HepG2 (cell line): ENCODE data around the gene HDGF. TPM values are rescaled to one million over a fixed set of nuclear protein-coding genes. Genes with fewer than 3 reads are reported as not detected.

Experiments
- ARID2 ChIP-seq: sonication (generic); formaldehyde crosslinking; IDR thresholded peaks from 2 replicates; pipeline ENCODE4 v1.8.1; 2022; ENCODE audit warnings: mild to moderate bottlenecking, missing genetic modification reagents, borderline replicate concordance
- ATM ChIP-seq: fragments of 450-650 bp; IDR thresholded peaks from 2 replicates; pipeline ENCODE4 v1.7.1; 2017; ENCODE audit warnings: mild to moderate bottlenecking, borderline replicate concordance
- CENPT ChIP-seq: sonication (generic); formaldehyde crosslinking; IDR thresholded peaks from 2 replicates; pipeline ENCODE4 v1.8.0; 2022; ENCODE audit warnings: low read depth, mild to moderate bottlenecking, moderate library complexity, missing genetic modification reagents
- CHD2 ChIP-seq: IDR thresholded peaks from 2 replicates; pipeline ENCODE4 v1.6.1; 2011; ENCODE audit warnings: low read depth, low read length, improper control_type of control experiment
- DNMT3B ChIP-seq: conservative IDR thresholded peaks from 2 replicates; pipeline ENCODE4 v1.6.1; 2016; ENCODE audit warnings: missing biosample characterization, control low read depth
- HMG20A ChIP-seq: IDR thresholded peaks from 2 replicates; pipeline ENCODE4 v1.6.1; 2016; ENCODE audit warnings: borderline replicate concordance
- HNRNPLL ChIP-seq: fragments of 200-400 bp; formaldehyde crosslinking; IDR thresholded peaks from 2 replicates; pipeline ENCODE4 v1.6.1; 2017; ENCODE audit warnings: mild to moderate bottlenecking, low read depth, low read length; ENCODE audit not compliant: poor library complexity, severe bottlenecking
- MXI1 ChIP-seq: IDR thresholded peaks from 3 replicates; pipeline ENCODE4 v1.6.1; 2012; ENCODE audit warnings: low read depth, low read length, inconsistent platforms, borderline replicate concordance
- PAF1 ChIP-seq: IDR thresholded peaks from 2 replicates; pipeline ENCODE4 v1.6.1; 2016; ENCODE audit warnings: missing genetic modification reagents, missing compliant biosample characterization
- SMC3 ChIP-seq: IDR thresholded peaks from 2 replicates; pipeline ENCODE4 v1.6.1; 2011; ENCODE audit warnings: low read length, improper control_type of control experiment
- SNAPC2 ChIP-seq: sonication (generic); formaldehyde crosslinking; IDR thresholded peaks from 2 replicates; pipeline ENCODE4 v1.8.1; 2022; ENCODE audit warnings: mild to moderate bottlenecking, missing genetic modification reagents
- U2AF1 ChIP-seq: fragments of 200-400 bp; formaldehyde crosslinking; optimal IDR thresholded peaks from 2 replicates; pipeline ENCODE3; 2017; ENCODE audit warnings: mild to moderate bottlenecking, low read depth, low read length
- YEATS2 ChIP-seq: sonication (generic); formaldehyde crosslinking; IDR thresholded peaks from 2 replicates; pipeline ENCODE4 v1.4.0; 2020; ENCODE audit warnings: missing genetic modification reagents, borderline replicate concordance
- ZNF205 ChIP-seq: IDR thresholded peaks from 2 replicates; pipeline ENCODE4 v1.6.1; 2018; ENCODE audit warnings: missing biosample characterization, missing genetic modification reagents
- ZNF484 ChIP-seq: sonication (generic); formaldehyde crosslinking; IDR thresholded peaks from 2 replicates; pipeline ENCODE4 v1.5.1; 2020; ENCODE audit warnings: mild to moderate bottlenecking, low read depth, missing genetic modification reagents, borderline replicate concordance
- ZNF549 ChIP-seq: sonication (generic); formaldehyde crosslinking; IDR thresholded peaks from 2 replicates; pipeline ENCODE4 v1.5.0; 2020; ENCODE audit warnings: missing genetic modification reagents
- ZNF557 ChIP-seq: sonication (generic); formaldehyde crosslinking; IDR thresholded peaks from 2 replicates; pipeline ENCODE4 v1.4.0; 2020; ENCODE audit warnings: missing genetic modification reagents
- ZNF558 ChIP-seq: sonication (generic); formaldehyde crosslinking; IDR thresholded peaks from 2 replicates; pipeline ENCODE4 v1.9.0; 2022; ENCODE audit warnings: mild to moderate bottlenecking, missing genetic modification reagents, borderline replicate concordance
- ZNF644 ChIP-seq: IDR thresholded peaks from 2 replicates; pipeline ENCODE4 v1.6.1; 2016; ENCODE audit warnings: low read depth
- ZNF75D ChIP-seq: sonication (generic); formaldehyde crosslinking; IDR thresholded peaks from 2 replicates; pipeline ENCODE4 v1.8.1; 2023; ENCODE audit warnings: missing genetic modification reagents, mild to moderate bottlenecking, borderline replicate concordance
- ZNF841 ChIP-seq: sonication (generic); formaldehyde crosslinking; IDR thresholded peaks from 2 replicates; pipeline ENCODE4 v1.8.1; 2023; ENCODE audit warnings: missing genetic modification reagents, borderline replicate concordance
- polyA plus RNA-seq, 8 experiments: library from polyadenylated mRNA; depleted of rRNA in 3 of 8; stranded (reverse) in 7 of 8; unstranded in 1 of 8; fragments of >200 nt; fragmentation: Illumina TruSeq in 4 of 8; extraction: Trizol in 4 of 8; gene quantifications; 2 replicates each; pipeline versions ENCODE4 v1.2.1 to v1.2.3, GENCODE V29; 2011 to 2016; ENCODE audit warnings: low read depth in 4 of 8, missing spikeins in 1 of 8, mixed read lengths in 1 of 8; ENCODE audit not compliant: insufficient read depth in 1 of 8
- total RNA-seq, 5 experiments: library from RNA; depleted of rRNA; stranded (reverse); fragments of >200 nt; fragmentation: Illumina TruSeq; extraction: Trizol; gene quantifications; 2 replicates each; pipeline ENCODE4 v1.2.3, GENCODE V29; 2016; ENCODE audit warnings: low read depth in 1 of 5
- TF ChIP-seq, protein P1 (sequence below): sonication (generic); formaldehyde crosslinking; IDR thresholded peaks from 2 replicates; pipeline ENCODE4 v1.4.0; 2020; ENCODE audit warnings: mild to moderate bottlenecking, missing genetic modification reagents
- TF ChIP-seq, protein P2 (sequence below), 2 experiments: sonication (generic) in 1 of 2; formaldehyde crosslinking in 1 of 2; IDR thresholded peaks; 2 replicates each; pipeline versions ENCODE4 v1.5.1 to v1.6.1; 2011 to 2020; ENCODE audit warnings: borderline replicate concordance in 1 of 2, low read depth in 1 of 2, low read length in 1 of 2, mild to moderate bottlenecking in 1 of 2, missing genetic modification reagents in 1 of 2, moderate library complexity in 1 of 2
- TF ChIP-seq, protein P3 (sequence below): sonication (generic); formaldehyde crosslinking; IDR thresholded peaks from 2 replicates; pipeline ENCODE4 v1.9.0; 2021; ENCODE audit warnings: missing genetic modification reagents, borderline replicate concordance

Gene HDGF
- total and polyA plus RNA-seq, 2 of the 13 experiments (the other 11 are each of a cell fraction or from before 2014, with no cell fraction given): 156 to 196 TPM

DNA sequence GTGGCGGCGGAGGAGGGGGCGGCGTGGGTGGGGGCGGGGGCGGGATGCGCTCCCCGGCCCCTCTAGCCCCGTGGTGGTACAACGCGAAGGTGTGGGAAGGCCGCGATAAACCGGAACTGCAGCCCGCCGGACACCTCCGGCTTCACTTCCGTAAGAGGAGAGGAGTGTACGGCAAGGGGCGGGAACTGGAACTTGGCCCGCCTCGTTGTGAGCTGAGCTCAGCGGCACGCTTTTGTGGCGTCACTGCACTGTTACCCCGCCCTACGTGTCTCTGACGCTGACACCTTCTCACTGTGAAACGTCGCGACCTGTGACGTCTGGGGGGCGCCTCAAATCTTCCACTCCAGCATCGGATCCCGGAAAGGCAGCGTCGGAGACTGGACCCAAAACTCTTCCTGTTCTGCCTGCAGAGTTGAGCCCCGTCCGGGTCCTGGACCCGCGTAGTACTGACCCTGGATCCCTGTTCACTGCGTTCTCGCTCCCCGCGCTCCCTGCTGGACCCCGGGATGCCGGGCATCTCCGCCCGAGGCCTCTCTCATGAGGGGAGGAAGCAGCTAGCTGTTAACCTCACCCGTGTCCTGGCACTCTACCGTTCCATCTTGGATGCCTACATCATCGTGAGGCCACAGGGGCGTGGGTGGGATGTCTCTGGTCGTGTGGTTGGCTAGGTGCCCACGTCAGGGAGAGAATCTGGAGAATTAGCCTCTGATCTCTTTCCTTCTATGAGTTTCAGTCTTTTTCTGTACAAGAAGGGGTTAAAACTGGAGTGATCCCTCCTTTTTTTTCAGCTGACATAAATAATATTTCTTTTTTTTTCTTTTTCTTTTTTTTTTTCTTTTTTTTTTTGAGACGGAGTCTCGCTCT, 22.6 kb downstream of the HDGF start, which contains the start of gene ISG20L2 (continued):
- TF ChIP-seq CENPT (CRISPR knock-in tag) (no peak), PAF1 (CRISPR knock-in tag) (no peak), ZNF484 (CRISPR knock-in tag) (no peak), CHD2 (no peak), ZNF558 (no peak), ZNF549 (CRISPR knock-in tag) (no peak), ZNF205 (CRISPR knock-in tag) (no peak), ZNF644 (no peak), ARID2 (CRISPR knock-in tag) (no peak), ZNF557 (CRISPR knock-in tag) (no peak), HMG20A (CRISPR knock-in tag) (no peak), SNAPC2 (CRISPR knock-in tag) (no peak), YEATS2 (CRISPR knock-in tag) (peak; percentile 66; the same call in 1 of the 2 replicates), MXI1 (peak; percentile 38; the same call in 1 of the 3 replicates), ZNF75D (CRISPR knock-in tag) (no peak), HNRNPLL (peak; percentile 60), U2AF1 (peak; percentile 51), ATM (no peak), ZNF841 (CRISPR knock-in tag) (no peak), DNMT3B (CRISPR knock-in tag) (no peak), SMC3 (no peak)
- TF ChIP-seq, protein P1, sequence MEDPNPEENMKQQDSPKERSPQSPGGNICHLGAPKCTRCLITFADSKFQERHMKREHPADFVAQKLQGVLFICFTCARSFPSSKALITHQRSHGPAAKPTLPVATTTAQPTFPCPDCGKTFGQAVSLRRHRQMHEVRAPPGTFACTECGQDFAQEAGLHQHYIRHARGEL (CRISPR knock-in tag): no peak
- TF ChIP-seq, protein P2, sequence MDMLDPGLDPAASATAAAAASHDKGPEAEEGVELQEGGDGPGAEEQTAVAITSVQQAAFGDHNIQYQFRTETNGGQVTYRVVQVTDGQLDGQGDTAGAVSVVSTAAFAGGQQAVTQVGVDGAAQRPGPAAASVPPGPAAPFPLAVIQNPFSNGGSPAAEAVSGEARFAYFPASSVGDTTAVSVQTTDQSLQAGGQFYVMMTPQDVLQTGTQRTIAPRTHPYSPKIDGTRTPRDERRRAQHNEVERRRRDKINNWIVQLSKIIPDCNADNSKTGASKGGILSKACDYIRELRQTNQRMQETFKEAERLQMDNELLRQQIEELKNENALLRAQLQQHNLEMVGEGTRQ (IDR thresholded peaks at IDR 0.05; ENCODE audit: low read depth, low read length): no peak
- TF ChIP-seq, protein P2 (CRISPR knock-in tag; IDR thresholded peaks at IDR 0.05; ENCODE audit: borderline replicate concordance): no peak
- TF ChIP-seq, protein P3, sequence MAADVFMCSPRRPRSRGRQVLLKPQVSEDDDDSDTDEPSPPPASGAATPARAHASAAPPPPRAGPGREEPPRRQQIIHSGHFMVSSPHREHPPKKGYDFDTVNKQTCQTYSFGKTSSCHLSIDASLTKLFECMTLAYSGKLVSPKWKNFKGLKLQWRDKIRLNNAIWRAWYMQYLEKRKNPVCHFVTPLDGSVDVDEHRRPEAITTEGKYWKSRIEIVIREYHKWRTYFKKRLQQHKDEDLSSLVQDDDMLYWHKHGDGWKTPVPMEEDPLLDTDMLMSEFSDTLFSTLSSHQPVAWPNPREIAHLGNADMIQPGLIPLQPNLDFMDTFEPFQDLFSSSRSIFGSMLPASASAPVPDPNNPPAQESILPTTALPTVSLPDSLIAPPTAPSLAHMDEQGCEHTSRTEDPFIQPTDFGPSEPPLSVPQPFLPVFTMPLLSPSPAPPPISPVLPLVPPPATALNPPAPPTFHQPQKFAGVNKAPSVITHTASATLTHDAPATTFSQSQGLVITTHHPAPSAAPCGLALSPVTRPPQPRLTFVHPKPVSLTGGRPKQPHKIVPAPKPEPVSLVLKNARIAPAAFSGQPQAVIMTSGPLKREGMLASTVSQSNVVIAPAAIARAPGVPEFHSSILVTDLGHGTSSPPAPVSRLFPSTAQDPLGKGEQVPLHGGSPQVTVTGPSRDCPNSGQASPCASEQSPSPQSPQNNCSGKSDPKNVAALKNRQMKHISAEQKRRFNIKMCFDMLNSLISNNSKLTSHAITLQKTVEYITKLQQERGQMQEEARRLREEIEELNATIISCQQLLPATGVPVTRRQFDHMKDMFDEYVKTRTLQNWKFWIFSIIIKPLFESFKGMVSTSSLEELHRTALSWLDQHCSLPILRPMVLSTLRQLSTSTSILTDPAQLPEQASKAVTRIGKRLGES (CRISPR knock-in tag): no peak
